GM21515 (cell line): ENCODE results near the gene RSPH6A.
"Not testable (repeated sequence)": the region's sequence is repeated elsewhere in the genome, so short reads cannot be mapped to it uniquely, and the experiment has no call there.

Experiments used
- ATAC-seq: cut with Tn5 transposase; IDR thresholded peaks from one replicate; pipeline ENCODE4 v1.9.1; 2021; ENCODE audit not compliant: unreplicated experiment

The RSPH6A gene

GRCh38 chr19:45804140-45804958 is 10.8 kb downstream of the RSPH6A start:
- no peak for ATAC-seq

GRCh38 chr19:45801603-45802175 is 13.4 kb downstream of the RSPH6A start:
- no peak for ATAC-seq

- no peak for ATAC-seq
These were observed 15.0 kb downstream of the RSPH6A start for GRCh38 chr19:45800070-45800553.

GRCh38 chr19:45799541-45799940 is 15.6 kb downstream of the RSPH6A start:
- ATAC-seq = not testable (repeated sequence)

GRCh38 chr19:45798995-45799517 is 16.1 kb downstream of the RSPH6A start:
- ATAC-seq = no peak

GRCh38 chr19:45794627-45795026 is 20.5 kb downstream of the RSPH6A start:
- ATAC-seq = no peak

GRCh38 chr19:45793876-45794275 is 21.2 kb downstream of the RSPH6A start:
- no peak for ATAC-seq

- ATAC-seq = no peak
These were observed 21.9 kb downstream of the RSPH6A start for GRCh38 chr19:45793178-45793564.

- peak; percentile 90 for ATAC-seq
These were observed 22.5 kb downstream of the RSPH6A start, which contains the start of gene DMWD for GRCh38 chr19:45792470-45793177. Gene DMWD, minus strand, starts transcription at chr19:45792845. Its CDS starts 89 bp downstream, at chr19:45792756.

GRCh38 chr19:45791744-45792469 is 23.2 kb downstream of the RSPH6A start:
- no peak for ATAC-seq

GRCh38 chr19:45790942-45791341 is 24.2 kb downstream of the RSPH6A start:
- no peak for ATAC-seq

- ATAC-seq = no peak
These were observed 25.9 kb downstream of the RSPH6A start for GRCh38 chr19:45789035-45789786.

GRCh38 chr19:45786533-45786894 is 28.6 kb downstream of the RSPH6A start:
- ATAC-seq = no peak

GRCh38 chr19:45785781-45786532 is 29.2 kb downstream of the RSPH6A start:
- ATAC-seq = no peak

GRCh38 chr19:45785097-45785496 is 30.0 kb downstream of the RSPH6A start:
- no peak for ATAC-seq

GRCh38 chr19:45784096-45784495 is 31.0 kb downstream of the RSPH6A start:
- no peak for ATAC-seq

- ATAC-seq = no peak
These were observed 32.0 kb downstream of the RSPH6A start for GRCh38 chr19:45782820-45783785.

- ATAC-seq = no peak
These were observed 32.9 kb downstream of the RSPH6A start, which contains the start of gene DMPK for GRCh38 chr19:45782162-45782691. Gene DMPK, minus strand, starts transcription at chr19:45782490. Its CDS starts 138 bp downstream, at chr19:45782352.
